ENCODE results near the gene AMOTL1.
"Not testable (repeated sequence)": the region's sequence is repeated elsewhere in the genome, so short reads cannot be mapped to it uniquely, and the experiment has no call there.

AMOTL1 gene

DNA sequence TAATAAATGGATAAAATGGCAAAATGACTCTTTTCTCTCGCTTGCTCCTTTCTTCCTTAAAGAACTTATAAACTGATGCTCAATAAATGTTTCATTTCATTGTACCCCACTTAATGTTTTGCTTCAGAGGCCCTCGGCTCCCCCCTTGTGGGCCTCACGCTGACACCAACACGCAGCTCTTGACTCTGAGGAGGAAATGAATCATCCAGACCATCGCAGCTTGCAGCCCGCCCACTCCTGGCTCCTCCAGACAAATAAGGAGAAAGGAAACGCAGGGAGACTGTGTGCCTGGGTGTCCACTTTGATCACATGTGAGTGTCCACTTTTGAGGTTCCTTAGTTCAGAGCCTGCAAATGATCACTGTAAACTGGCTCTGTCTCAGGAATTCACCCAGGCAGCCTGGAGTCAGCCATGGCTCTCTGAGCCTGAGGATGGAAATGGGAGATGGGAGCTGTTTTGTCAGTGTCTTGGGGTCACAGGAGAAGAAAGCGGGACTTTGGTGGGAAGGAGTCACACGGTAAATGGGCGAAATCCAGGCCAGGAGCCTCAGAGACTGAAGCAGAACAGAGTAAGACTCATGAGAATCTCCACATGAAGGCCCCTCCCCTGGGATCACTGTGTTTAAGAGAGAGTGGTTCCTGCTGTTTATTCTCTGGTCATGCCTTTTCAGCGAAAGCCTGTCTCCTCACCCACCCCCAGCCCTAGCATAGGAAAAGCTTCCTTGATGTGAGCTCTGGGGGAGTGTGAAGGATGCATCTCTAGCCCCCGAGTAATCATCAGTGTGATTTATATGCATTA is 108.7 kb downstream of the AMOTL1 start:
- DNase-seq (ENCODE audit: low read depth in 2 of 2), result peak; percentile 55 to 66

DNA sequence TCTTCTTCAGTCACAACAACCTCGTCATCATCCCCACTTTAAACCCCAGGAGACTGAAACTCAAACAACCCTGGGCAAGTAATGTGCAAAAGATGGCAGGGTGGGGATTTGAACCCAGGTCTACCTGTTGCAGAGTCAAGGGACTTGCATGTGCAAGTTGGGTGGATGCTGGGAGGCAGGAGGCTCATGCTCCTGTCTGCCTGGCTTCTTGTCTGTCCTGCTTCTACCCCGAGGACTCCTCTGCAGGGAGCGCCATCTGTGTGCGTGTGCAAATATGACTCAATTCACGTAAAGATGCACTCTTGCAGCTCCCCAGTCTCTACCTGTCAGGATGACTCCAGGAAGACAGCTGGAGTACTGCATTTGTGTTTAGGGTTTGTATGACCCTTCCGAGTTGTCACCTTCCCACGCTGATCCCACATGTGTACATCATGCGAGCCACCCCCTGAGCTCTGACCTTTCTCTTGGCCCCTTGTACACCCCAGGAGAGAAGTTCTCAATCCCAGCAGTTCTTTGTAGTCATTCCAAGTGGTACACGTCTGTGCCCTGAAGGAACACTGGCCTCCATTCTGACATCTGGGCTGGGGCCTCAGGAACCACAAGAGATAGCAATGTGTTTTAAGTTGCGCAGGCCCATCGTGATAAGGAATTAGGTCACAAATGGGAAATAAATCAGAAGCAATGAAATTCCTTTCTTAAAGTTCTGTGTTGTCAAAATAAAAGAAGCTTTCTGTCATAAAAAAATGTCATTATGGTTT is 109.5 kb downstream of the AMOTL1 start:
- no peak for DNase-seq (ENCODE audit: low read depth in 2 of 2)

DNA sequence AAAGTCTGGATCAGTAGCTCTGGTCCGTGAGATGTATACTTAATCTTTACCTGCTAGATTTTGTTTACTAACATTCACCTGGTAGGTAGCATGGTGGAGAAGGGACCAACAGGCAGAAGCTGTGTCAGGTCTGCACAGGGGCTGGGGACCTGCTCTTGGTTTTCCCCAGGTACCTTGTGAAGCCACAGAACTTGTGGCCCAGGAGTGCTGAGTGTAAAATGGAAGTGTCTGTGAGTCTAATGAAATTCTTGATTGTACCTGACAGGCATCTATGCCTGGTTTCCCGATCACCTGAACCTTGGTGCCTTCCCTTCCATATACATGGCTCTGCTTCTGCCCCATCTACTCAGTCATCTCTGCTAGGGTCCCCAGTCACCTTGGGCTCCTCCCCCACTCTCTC is 110.8 kb downstream of the AMOTL1 start:
- no peak for DNase-seq (ENCODE audit: low read depth in 2 of 2)

DNA sequence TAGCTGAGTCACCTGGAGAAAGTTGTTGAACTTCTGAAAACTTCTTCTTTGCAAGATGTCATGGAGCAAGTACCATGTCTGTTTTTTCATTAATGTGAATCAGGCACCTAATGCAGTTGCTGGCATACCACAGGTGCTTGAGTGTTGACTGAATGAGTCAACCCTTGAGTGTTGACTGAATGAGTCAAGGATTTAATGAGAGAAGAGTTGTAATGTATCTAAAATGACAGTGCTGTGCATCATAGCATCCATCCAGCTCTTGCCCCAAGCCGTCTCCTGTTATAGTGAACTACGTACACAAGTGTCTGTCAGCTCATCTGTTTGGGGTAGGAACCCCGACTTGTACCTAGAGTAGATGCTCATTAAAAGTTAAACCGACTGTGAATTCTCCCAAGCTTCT is 112.1 kb downstream of the AMOTL1 start:
- no peak for DNase-seq (ENCODE audit: low read depth in 2 of 2)

DNA sequence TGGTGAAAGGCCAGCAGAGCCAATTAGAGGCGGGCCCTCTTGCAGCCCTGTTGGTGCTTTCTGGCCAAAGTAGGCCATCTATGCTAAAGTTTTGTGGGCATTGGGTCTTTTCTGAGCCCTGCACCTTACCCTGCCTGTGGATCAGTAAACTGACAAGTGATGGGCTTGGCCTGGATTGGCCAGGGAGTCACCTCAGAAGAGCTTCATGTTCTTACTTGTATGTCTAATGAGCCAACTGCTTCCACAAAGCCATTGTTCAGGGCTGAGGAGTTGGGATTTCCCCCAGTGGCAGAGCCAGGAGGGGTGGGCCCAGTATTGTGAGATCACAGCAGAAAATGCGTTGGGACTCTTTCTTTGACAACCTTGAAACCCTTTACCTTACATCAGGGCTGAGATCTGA is 114.8 kb downstream of the AMOTL1 start:
- DNase-seq (ENCODE audit: low read depth in 2 of 2), result no peak

DNA sequence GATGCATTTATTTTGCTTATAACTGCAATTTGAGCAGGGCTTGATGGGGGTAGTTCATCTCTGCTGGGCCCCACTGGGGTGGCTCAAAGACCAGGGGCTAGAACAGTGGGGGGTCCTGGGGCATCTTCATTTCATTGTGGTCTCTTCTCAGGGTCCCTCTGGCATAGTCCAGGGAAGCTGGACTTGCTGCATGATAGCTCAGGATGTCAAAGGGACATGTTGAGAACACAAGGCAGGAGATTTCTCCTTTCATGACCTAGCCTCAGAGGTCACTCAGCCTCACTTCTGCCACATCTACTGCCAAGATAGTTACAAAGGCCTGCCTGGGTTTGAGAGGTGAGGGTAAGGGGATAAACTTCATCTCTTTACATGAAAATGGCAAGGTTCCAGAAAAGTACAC is 115.7 kb downstream of the AMOTL1 start:
- DNase-seq (ENCODE audit: low read depth in 2 of 2), result no peak

DNA sequence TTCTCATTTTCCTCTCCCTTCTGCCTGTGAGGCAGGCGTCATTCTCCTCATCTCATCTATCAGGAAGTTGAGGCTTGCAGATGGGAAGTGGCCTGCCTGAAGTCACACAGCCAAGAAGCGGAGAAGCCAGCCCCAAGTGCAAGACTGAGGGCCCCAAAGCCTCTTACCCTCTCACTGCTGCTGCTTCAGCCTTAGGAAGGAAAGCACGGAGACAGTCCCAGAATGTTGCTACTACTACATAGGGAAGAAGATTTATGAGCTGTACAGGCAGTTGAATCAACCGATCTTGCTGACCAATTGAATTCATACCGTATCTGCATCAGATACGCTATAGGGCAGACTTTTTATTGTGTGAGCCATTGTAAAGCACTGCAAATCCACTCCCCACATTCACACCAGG is 116.2 kb downstream of the AMOTL1 start:
- no peak for DNase-seq (ENCODE audit: low read depth in 2 of 2)

DNA sequence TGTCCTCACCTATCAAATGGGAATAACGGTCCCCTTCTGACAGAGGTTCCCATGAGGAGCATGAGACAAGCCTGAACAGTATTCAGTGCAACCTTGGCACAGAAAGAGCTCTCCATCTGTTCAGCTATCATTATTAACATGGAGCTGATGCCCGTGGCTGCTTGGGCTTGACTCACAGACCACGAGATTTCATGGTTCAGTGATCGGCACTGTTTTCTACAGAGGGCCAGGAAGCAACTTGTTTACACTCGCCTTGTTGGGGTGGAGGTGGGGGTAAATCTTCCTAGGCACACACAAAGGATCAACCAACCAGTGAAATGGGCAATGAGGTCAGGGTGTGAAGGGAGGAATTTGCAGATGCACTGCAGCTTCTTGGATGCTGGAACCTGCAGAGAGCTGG is 117.0 kb downstream of the AMOTL1 start:
- DNase-seq (ENCODE audit: low read depth in 2 of 2), result no peak

DNA sequence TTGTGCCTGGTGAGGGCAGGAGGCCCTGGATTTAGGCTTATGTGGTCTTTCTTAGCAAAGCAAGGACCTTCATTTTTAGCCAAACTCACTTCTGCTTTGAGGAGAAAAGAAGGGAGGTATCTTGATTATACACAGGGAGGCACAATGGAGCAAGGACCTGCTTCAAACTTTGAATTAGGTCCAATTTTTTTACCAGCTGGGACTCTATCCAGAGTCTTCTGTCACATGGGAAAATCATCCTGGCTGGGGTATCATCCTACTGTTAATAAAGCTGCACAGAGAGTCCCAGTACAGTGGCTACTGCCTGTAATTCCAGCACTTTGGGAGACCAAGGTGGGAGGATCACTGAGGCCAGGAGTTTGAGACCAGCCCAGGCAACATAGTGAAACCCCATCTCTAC is 117.4 kb downstream of the AMOTL1 start:
- DNase-seq (ENCODE audit: low read depth in 2 of 2), result no peak

DNA sequence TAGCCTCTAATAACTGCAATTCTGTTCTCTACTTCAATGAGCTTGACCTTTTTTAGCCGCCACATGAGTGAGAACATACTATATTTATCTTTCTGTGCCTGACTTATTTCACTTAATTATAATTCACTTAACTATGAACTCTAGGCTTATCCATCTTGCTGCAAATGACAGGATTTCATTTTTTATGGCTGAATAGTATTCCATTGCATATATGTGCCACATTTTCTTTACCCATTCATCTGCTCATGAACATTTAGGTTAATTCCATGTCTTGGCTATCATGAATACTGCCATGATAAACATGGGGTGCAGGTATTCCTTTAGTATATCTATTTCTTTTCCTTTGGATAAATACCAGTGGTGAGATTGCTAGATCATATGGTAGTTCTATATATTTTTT is 120.0 kb downstream of the AMOTL1 start:
- DNase-seq (ENCODE audit: low read depth in 2 of 2), result no peak

DNA sequence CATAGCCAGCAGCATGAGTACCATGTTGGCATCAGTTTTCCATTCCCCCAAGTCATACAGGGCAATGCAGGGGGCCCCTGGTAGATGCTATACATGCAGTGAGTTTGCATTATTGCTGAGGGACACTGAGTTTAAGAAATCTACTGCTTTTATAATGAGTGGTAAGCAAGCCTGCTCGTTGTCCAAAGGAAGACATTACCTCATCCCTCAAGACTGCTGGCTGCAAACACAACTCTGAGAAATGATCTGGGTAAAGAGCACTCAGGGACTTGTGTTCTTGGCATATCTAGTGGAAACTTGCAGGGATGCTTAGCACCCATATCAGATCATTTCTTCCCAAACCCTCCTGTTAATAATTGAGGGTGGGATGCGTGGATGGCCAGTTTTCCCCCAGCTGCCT is 127.3 kb downstream of the AMOTL1 start:
- DNase-seq (ENCODE audit: low read depth in 2 of 2), result no peak

DNA sequence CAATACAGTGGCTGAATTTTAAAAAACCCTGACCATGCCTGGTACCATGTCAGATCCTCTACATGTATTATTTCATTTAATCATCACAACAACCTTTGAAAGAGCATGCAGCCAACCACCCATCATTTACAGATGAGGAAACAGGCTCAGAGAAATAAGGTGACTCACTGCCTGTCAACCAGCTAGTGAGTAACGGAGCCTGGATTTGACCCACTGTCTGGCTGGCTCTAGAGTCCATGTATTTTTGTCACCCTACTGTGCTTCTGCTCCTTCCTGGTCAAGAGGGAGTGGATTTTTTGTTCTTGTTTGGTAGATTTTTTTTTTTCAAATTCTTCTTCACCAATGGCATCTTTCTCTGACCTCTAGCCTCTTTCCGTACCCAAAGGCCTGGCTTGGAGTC is 127.8 kb downstream of the AMOTL1 start:
- no peak for DNase-seq (ENCODE audit: low read depth in 2 of 2)

DNA sequence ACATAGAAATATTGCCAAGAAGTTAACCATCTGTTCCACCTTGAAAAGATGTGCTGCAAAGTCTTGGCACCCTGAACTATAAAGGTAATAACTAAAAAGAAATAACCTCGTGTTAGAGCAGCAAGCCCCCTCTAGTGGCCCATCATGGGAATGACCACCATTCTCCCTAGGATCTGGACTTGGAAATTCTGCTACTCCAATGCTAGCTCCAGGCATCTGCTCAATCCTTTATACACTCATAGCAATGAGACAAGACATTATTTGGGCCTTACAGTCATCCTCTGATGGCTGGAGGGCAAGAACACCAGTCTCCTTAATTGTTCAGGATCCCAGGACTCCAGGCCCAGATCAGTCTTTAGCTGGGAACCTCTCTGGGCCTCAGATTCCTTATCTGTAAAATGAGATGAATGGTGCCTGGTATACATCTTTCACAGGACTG is 129.2 kb downstream of the AMOTL1 start:
- no peak for DNase-seq (ENCODE audit: low read depth in 2 of 2)

DNA sequence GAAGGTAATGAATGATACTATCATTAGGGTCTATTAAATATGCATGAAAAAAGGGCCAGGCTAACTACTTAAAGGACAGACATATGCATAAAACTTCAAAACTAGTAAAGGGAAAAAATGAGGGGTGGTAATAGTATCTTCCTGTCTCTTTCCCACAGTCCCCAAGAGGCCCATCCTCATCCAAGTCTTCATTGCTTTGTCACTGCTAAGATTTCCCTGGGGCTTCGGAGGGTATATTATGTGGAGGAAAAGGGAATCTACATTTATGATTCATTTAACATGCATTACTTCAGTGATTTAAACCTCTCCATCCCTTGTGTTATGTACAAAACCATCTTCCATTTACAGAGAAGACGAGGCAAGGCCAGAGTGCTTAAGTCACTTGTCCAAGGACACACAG is 139.1 kb downstream of the AMOTL1 start:
- DNase-seq (ENCODE audit: low read depth in 2 of 2), result no peak

DNA sequence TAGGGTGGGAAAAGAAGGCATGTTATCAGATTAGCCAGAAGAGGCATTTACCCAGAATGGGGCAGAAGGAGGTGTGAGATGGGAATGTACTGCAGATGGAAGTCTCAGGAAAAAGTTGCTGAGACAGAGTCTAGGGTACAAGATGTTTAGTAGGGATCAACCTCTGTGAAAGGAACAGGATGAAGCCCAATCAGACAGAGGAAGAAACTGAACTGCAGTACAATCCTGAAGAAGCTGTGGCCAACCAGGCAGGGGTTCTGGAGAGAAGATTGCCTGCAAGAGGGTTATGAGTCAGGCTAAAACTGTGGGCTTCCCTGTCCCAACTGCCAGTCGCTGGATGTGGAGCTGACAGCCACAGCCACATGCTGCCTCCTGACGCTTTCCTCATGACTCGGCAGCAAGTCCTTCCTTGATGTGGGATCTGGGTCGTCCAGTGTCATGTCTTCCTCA is 141.2 kb downstream of the AMOTL1 start:
- no peak for DNase-seq (ENCODE audit: low read depth in 2 of 2)

DNA sequence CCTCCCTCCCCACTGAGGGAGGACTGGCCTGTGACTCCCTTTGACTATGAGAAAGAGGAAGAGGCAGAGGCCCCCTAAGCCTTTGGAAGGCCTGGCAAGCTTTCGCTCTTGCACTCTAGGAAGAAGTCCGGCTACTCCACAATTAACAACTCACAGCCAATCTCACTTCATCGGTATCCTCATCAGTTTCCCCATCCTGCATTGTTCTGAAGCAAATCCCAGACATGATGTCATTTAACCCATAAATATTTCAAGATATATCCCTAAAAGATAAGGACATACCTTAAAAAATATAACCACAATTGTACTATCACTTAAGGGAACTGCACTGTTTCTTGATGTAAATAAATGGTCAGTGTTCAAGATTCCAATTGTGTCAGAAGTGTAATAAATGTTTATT is 142.1 kb downstream of the AMOTL1 start:
- DNase-seq (ENCODE audit: low read depth in 2 of 2), result no peak

DNA sequence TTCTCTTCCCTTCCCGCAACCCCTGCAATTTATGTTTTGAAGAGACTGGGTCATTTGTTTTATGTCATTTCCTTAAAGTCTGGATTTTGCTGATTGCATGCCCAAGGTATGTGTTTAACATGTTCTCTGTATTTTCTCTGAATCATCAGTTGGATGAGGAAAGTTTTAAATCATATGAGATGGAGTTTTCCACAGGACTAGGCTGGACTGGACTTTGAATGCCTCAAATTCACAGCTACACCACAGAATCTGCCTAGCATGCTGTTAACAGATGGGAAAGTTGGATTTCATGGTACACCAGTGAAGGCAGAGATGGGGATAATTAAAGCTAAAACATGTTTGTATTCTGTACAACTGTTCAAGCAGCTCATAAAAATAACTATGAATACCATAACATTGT is 142.6 kb downstream of the AMOTL1 start:
- no peak for DNase-seq (ENCODE audit: low read depth in 2 of 2)

DNA sequence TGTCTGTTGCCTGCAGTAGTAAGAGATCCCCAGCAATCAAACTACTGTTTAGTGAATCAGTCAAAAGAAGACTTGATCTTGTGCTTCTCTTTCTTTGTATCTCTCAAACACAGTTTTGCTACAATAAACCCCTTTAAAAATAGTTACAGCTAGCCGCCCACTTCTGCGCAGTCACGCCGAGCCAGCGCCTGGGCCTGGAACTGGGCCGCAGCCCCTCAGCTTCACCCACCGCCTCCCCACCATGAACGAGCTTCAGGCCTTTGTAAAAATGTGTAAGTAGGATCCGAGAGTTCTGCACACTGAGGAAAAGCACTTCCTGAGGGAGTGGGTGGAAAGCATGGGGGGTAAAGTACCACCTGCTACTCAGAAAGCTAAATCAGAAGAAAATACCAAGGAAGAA is 144.7 kb downstream of the AMOTL1 start:
- no peak for DNase-seq (ENCODE audit: low read depth in 2 of 2)

DNA sequence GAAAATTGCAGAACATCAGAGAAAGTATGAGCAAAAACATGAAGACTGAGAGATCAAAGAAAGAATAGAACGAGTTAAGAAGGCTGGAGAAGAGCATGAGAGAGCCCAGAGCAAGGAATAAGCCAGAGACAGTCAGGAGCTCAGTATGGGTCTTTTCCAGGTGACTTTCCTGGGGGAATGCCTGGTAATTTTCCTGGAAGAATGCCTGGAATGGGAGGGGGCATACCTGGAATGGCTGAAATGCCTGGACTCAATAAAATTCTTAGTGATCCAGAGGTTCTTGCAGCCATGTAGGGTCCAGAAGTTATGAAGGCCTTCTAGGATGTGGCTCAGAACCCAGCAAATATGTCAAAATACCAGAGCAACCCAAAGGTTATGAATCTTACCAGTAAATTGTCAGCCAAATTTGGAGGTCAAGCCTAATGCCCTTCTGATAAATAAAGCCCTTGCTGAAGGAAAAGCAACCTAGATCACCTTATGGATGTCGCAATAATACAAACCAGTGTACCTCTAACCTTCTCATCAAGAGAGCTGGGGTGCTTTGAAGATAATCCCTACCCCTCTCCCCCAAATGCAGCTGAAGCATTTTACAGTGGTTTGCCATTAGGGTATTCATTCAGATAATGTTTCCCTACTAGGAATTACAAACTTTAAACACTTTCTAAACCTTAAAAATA is 145.7 kb downstream of the AMOTL1 start:
- not testable (repeated sequence) for DNase-seq (ENCODE audit: low read depth in 2 of 2)

DNA sequence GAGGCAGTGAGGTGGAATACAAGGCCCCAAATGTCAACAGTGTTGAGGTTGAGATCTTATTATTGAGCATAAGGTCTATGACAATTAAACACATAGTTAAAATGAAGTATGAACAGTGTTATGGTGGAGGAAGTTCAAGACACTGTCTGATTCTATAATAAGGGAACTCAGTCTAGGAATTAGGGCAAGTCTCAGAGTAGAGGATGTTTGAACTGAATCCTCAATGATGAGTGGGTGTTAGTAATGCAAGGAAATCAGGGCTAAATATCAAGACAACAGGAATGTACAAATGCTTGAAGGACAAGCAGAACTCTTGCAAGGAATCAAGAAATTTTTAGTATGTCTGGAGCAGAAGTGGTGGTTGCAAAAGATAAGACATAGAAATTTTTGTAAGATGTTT is 152.2 kb downstream of the AMOTL1 start:
- no peak for DNase-seq (ENCODE audit: low read depth in 2 of 2)

DNA sequence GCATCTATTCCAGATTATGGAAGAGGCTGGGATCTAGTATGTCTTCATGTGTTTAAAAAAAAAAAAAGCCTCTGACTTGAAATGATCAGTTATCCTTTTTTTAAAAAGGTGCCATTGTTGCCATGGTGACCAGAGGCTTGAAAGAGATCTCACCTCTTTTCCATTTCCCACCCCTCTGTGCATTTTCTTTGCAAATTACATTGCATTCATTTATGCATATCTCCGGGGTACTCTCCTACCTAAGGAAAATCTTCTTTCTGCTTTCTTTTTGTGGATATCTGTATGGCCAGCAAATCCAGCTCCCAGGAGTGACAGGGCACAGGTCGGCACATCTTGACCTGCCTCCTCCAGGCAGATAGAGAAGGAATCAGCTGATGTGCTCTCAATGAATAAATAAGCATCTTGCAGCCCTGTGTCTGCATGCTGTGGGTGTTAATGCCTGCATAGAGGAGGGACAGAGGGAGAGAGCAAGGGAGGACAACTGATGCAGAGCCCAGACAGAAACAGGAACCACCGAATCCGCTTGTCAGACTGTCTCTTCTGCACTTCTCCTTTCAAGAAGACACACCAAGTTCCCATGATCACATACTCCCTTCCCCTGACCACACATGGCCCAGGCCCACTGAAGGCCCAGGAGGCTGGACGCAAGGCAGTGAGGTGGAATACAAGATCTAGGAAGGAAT is 154.3 kb downstream of the AMOTL1 start:
- DNase-seq (ENCODE audit: low read depth in 2 of 2), result no peak

DNA sequence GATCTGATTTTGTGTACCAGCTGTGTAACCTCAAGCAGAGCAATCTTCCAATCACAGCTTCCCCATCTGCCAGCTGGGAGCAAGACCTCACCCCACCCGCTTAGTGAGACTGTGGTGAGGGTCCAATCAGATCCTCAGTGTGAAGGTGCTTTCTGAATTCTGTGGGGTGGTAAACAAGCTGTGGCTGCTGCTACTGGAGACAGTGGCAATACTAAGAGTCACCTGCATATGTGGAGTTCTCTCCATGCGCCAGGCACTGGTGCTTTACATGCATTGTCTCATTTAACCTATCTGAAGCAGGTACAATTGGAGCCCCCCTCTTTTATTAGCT is 154.8 kb downstream of the AMOTL1 start:
- no peak for DNase-seq (ENCODE audit: low read depth in 2 of 2)
